ENCODE data around the gene CHMP6. TPM values are rescaled to one million over a fixed set of nuclear protein-coding genes. Genes with fewer than 3 reads are reported as not detected.

CHMP6 gene
- total and polyA plus RNA-seq, 9 of the 15 experiments (the other 6 are each of a cell fraction or from before 2014, with no cell fraction given) = 0.25 to 30.4 (median 13.4) TPM

DNA sequence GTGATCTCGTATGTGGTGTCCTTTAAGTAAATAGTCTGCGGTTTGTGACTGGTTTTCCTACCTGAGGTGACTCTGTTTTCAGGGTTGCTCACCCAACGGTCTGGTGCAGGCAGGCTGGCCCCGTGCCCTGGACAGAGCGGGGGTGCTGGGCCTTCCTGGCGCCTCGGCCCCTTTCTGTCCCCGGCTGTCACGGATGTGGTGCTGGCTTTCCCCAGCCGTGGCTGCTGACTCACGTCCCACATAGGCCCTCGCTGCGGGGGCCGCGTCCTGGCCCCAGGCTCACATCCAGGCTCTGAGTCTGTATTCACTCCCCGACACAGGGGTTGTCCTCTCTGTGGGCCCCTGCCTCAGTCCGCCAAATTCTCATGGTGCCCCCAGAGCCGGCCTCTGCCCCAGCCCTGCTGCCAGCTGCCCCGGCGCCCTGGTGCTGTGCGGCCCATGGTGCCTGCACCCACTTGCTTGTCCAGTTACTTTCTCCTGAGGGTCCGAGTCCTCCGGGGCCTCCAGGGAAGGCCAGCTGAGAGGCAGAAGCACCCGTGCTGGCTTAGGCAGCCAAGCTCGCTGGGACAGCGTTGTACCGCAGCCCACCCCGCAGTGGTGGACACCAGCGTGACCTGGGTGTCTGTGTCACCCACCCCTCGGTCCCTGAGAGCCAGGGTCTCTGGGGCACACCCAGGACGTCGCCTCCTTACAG, 5.9 kb downstream of the CHMP6 start:
- no peak overlapping the region for H2AFZ ChIP-seq (ENCODE audit: low read depth, low read length)
- TF ChIP-seq EZH2 (IDR thresholded peaks at IDR 0.05; ENCODE audit: borderline replicate concordance, low read depth, low read length) (no peak), ZNF707 (CRISPR knock-in tag; conservative IDR thresholded peaks at IDR 0.05) (no peak), SRSF1 (IDR thresholded peaks at IDR 0.05; ENCODE audit: low read depth, low read length) (no peak), RBFOX2 (IDR thresholded peaks at IDR 0.05; ENCODE audit: low read depth, low read length) (peak; percentile 48), SMARCA5 (IDR thresholded peaks at IDR 0.05) (no peak), JUND (IDR thresholded peaks at IDR 0.05; ENCODE audit: borderline replicate concordance, low read depth, low read length) (no peak), JUND (tag; IDR thresholded peaks at IDR 0.05; ENCODE audit: borderline replicate concordance, low read depth, low read length) (no peak), L3MBTL2 (IDR thresholded peaks at IDR 0.05) (no peak), DNMT1 (IDR thresholded peaks at IDR 0.05) (no peak), POLR2G (IDR thresholded peaks at IDR 0.05; ENCODE audit: low read depth, low read length) (peak; percentile 45), YY1 (IDR thresholded peaks at IDR 0.05; ENCODE audit: borderline replicate concordance in 1 of 3, control insufficient read depth in 1 of 3, extremely low read depth in 1 of 3, insufficient read depth in 3 of 3, insufficient read length in 1 of 3, insufficient replicate concordance in 2 of 3, low read depth in 1 of 3, low read length in 2 of 3) (no peak), CREM (IDR thresholded peaks at IDR 0.05; ENCODE audit: low read depth) (no peak), FOXO4 (CRISPR knock-in tag; IDR thresholded peaks at IDR 0.05) (no peak)
- no peak overlapping the region for H3K27ac ChIP-seq (ENCODE audit: extremely low read depth, low read depth, low read length)
- H3K9me1 ChIP-seq (ENCODE audit: control insufficient read depth, insufficient read depth, low read length) = no peaks in the 10 kb centered on the region
- peaks cover 8% of the 10 kb centered on the region for H3K79me2 ChIP-seq (ENCODE audit: control insufficient read depth, insufficient read depth, low read length)
- no peak for ATAC-seq
- no peak overlapping the region for H3K4me3 ChIP-seq
- intact Hi-C loops (cut with micrococcal nuclease) (no loop called here), in situ Hi-C loops (cut with MboI) (no loop called here)
- no peaks in the 10 kb centered on the region for H3K9me3 ChIP-seq (replicated peaks; ENCODE audit: control insufficient read depth, insufficient read depth, low read depth, low read length)
- ChIA-PET POLR2A (interaction anchor here (0.6 kb wide), 1 partner anchor 25 kb away, joined by 4 read pairs; no protein-coding TSS in a partner anchor), CTCF (ENCODE audit: low intra/inter-chr PET ratio) (no interaction called here)
- H3K27me3 ChIP-seq (ENCODE audit: control insufficient read depth in 2 of 2, insufficient read depth in 2 of 2, low read length in 2 of 2) = no peaks in the 10 kb centered on the region
- no peaks in the 10 kb centered on the region for H4K20me1 ChIP-seq (replicated peaks; ENCODE audit: control insufficient read depth, insufficient read depth, low read length)
- peaks cover 15 to 75% of the 10 kb centered on the region in 2 experiments for H3K4me1 ChIP-seq (replicated peaks in 1 of 2; ENCODE audit: control insufficient read depth in 2 of 2, insufficient read depth in 2 of 2, low read length in 2 of 2)
- no peak overlapping the region for H3K4me2 ChIP-seq (ENCODE audit: insufficient read depth, low read length)
- peaks cover 49% of the 10 kb centered on the region; the same call in 1 of the 3 replicates for H3K36me3 ChIP-seq (ENCODE audit: control insufficient read depth, insufficient read depth, low read length)
- DNase-seq (ENCODE audit: extremely low read depth in 1 of 4, low spot score in 3 of 4) = peak in 1 of 4 experiments; percentile 13
- FAIRE-seq = no peak
- BruUV-seq (replicated peaks) = no TSS peak
- 86% methylated on average over 27 of the region's 32 CpGs for WGBS (ENCODE audit: insufficient coverage, low coverage, missing lambda C conversion rate)
- H3K9ac ChIP-seq (ENCODE audit: insufficient read depth in 1 of 2, low read depth in 2 of 2, low read length in 2 of 2) = no peak overlapping the region; a peak in 1 of 4 replicates
